HG03558 (cell line): ENCODE measurements around the gene SEC24A.
"Not testable (repeated sequence)": the region's sequence is repeated elsewhere in the genome, so short reads cannot be mapped to it uniquely, and the experiment has no call there.

ENCODE experiments used
- ATAC-seq: cut with Tn5 transposase; IDR thresholded peaks from one replicate; pipeline ENCODE4 v1.9.1; 2021; ENCODE audit warnings: moderate number of reproducible peaks; ENCODE audit not compliant: unreplicated experiment; ENCODE audit errors: extremely low read depth

Gene SEC24A

DNA sequence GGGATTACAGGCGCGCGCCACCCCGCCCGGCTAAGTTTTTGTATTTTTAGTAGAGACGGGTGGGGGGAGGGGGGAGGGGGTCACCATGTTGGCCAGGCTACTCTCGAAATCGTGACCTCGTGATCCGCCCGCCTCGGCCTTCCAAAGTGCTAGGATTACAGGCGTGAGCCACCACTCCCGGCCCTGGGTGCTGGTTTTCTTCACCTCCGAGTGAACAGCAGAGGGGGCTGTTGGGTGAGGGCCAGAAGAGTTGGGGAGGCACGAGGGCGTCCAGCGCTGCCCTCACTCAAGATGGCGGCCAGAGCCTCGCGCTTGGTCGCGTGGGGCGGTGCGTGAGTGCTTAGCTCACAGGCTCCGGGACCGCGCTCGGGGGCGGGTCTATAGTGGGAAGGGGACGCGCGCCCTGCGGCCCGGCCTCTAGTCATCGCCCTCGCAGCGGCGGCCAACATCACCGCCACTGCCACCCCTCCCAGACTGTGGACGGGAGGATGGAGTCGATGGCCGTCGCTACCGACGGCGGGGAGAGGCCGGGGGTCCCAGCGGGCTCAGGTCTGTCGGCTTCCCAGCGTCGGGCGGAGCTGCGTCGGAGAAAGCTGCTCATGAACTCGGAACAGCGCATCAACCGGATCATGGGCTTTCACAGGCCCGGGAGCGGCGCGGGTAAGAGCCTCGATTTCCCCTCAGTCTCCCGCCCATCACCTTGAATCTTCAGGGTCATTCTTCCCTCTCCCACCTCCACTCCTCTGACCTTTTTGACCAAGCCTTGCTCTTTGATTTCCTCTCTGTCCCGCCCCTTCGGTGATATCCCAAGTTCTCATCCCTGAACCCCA lies 89.8 kb downstream of the SEC24A start, which contains the start of gene CAMLG:
Gene CAMLG (plus strand): TSS at position 416 of the 830 bp plus-strand sequence. CDS start 73 bp downstream, at position 489.
- ATAC-seq: peak; percentile 92

DNA sequence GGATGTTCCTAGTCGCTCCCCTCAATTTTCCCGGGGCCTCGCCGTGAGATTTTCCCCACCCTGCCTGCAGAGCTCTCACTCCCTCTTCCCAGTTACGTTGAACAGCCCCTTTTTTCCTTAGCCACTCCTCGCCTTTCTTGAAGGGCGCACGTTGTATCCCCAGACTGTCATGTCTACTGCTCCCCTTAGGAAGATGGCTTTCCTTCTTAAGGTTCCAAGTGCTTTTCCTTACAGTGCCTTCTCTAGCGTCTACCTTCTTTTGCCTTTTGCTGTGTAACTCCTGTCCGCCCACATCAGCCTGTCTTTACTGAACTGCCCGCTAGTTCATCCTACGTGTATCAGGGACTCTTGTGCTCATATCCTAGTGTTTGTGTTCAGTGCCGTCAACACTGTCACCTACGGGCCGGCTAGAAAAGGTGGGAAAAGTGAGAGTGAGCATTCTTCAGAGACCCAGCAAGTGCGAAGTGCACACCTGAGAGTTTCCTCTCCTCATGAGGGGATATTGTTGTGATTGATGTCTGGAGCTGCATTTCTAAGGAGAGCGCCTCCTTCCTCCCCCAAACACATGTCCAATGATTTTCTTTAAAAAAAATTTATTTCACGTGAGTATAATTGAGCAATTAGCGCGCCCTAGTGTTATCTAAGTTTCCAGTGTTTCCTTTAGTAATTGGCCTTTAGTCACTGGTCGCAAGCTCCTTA lies 90.5 kb downstream of the SEC24A start:
- no peak for ATAC-seq

- no peak for ATAC-seq
Measured at GRCh38 chr5:134741052-134741451, 92.5 kb downstream of the SEC24A start.

DNA sequence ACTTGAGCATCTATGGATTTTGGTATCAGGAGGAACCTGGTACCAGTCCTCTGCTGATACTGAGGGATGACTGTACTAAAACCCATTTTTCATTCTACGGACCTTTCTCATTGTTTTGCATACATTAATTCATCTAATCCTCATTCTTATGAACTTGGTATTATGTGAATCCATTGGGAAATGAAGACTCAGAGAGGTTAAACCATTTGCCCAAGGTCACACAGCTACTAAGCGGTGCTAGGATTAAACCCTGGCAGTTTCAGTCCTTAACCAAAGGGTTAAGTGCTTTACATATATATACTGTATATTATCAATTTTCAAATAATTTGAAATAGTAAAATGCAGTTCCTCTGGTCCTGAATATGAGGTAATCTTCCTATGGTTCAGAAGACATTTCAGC lies 93.5 kb downstream of the SEC24A start:
- ATAC-seq: no peak

- ATAC-seq: no peak
Measured at GRCh38 chr5:134749415-134749814, 100.8 kb downstream of the SEC24A start.

DNA sequence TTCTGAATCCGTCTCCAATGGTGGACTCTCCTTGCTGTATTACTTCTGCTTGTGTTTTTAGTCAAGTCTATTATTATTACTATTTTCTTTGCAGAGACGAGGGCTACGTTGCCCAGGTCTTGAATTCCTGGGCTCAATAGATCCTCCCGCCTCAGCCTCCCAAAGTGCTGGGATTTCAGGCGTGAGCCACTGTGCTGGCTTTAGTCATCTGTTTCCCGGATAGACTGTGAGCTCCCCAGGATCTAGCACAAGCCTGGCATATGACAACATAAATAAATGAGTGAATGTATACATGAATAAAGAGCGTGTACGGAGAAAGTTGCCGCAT lies 109.6 kb downstream of the SEC24A start:
- peak; percentile 12 for ATAC-seq

- peak; percentile 86 for ATAC-seq
Measured at GRCh38 chr5:134758504-134759341, 110.1 kb downstream of the SEC24A start, which contains the start of gene DDX46. TSS of gene DDX46 (plus strand) at chr5:134758779. CDS start at chr5:134758939, 160 bp downstream.

DNA sequence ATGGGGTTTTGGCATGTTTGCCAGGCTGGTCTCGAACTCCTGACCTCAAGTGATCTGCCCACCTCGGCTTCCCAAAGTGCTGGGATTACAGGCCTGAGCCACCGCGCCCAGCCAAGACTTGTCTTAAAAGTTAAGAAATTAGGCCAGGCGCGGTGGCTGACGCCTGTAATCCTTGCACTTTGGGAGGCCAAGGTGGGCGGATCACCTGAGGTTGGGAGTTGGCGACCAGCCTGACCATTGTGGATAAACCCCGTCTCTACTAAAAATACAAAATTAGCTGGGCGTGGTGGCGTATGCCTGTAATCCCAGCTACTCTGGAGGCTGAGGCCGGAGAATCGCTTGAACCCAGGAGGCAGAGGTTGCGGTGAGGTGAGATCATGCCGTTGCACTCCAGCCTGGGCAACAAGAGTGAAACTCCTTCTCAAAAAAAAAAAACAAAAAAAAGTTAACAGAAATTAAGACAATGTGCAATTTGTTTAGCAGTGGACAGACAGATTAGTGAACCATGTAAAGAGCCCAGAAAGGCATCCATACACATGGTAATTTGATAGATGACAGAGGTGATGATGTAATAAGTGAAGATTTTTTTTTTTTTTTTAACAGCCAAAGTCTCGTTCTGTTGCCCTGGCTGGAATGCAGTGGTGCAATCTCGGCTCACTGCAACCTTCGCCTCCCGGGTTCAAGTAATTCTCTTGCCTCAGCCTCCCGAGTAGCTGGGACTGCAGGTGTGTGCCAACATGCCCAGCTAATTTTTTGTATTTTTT lies 119.1 kb downstream of the SEC24A start:
- not testable (repeated sequence) for ATAC-seq

- ATAC-seq: no peak
Measured at GRCh38 chr5:134769206-134769605, 120.6 kb downstream of the SEC24A start.

- no peak for ATAC-seq
Measured at GRCh38 chr5:134772461-134773125, 124.0 kb downstream of the SEC24A start.

GRCh38 chr5:134777366-134777765 lies 128.8 kb downstream of the SEC24A start:
- ATAC-seq: no peak
